Hematopoietic multipotent progenitor cell (in vitro differentiated cells): ENCODE measurements around the gene NUCB1. TPM values are rescaled to one million over a fixed set of nuclear protein-coding genes. Genes with fewer than 3 reads are reported as not detected.
"Not testable (repeated sequence)": the region's sequence is repeated elsewhere in the genome, so short reads cannot be mapped to it uniquely, and the experiment has no call there.

ENCODE experiments used
- DNase-seq, 3 donors: peaks; one replicate each; pipeline ENCODE4 v3.0.0-alpha.2; 2011 to 2015; ENCODE audit warnings: low read depth in 2 of 3, low spot score in 2 of 3
- total RNA-seq: library from RNA; depleted of rRNA; stranded (reverse); fragments of >200 nt; gene quantifications from one replicate; pipeline ENCODE4 v1.2.3, GENCODE V29; 2012

The NUCB1 gene
- total RNA-seq, 1 donor, result 235 TPM

DNA sequence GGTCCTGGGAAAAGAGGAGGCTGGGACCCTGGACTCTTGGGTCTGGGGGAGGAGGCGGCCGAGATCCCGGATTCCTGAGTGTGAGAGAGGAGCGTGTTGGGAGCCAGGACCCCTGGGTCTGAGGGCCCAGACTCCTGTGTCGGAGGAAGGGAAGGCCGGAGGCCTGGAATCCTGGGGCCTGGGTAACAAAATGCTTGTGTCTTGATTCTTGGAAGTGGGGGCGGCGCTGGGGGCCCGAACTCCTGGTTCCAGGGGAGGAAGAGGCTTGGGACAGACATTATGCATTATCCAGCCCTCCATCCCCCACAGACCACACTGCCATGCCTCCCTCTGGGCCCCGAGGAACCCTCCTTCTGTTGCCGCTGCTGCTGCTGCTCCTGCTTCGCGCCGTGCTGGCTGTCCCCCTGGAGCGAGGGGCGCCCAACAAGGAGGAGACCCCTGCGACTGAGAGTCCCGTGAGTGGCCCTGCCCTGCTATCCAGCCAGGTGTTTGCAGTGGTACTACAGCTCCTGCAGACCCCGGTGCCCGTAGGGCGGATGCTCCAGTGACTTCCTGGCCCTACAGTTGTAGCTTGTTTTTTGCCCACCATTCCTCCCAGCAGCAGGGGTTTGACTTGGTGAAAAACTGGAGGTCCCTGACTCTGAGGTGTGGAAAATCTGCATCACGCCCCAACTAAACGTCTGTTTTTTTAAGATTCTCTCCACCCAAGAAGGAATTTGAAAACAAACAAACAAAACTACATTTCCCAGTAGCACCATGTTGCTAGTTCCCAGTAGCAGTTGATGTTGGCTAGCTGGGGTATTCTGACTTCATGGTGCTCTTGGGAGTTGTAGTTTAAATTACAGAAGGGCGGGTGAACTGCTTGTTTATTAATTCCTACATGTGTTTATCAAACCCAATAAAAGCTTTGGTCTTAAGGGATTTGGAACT is 630 bp downstream of the NUCB1 start:
- DNase-seq, result peak in 1 of 3 donors; percentile 48

- DNase-seq, result not testable (repeated sequence)
These were observed 2.2 kb downstream of the NUCB1 start for GRCh38 chr19:48902291-48902690.

DNA sequence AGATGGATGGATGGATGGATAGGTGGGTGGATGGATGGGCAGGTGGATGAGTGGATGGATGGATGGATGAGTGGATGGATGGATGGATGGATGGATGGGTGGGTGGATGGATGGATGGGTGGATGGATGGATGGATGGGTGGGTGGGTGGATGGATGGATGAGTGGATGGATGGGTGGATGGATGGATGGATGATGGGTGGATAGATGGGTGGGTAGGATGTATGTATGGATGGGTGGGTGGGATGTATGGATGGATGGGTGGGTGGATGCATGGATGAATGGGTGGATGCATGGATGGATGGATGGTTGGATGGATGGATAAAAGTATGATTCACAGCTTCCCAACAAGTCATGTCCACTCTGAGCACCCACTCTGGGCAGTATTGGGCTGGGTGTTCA is 3.7 kb downstream of the NUCB1 start:
- DNase-seq, result not testable (repeated sequence)

- DNase-seq, result no peak
These were observed 5.6 kb downstream of the NUCB1 start for GRCh38 chr19:48905664-48906063.

DNA sequence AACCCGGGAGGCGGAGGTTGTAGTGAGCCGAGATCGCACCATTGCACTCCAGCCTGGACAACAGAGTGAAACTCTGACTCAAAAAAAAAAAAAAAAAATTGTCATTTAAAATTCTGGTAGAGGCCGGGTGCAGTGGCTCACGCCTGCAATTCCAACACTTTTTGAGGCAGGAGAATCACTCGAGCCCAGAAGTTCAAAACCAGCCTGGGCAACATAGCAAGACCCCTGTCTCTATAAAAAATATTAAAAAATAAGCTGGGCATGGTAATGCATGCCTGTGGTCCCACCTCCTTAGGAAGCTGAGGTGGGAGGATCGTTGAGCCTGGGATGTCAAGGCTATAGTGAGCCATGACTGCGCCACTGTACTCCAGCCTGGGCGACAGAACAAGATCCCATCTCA is 6.2 kb downstream of the NUCB1 start:
- no peak for DNase-seq

- no peak for DNase-seq
These were observed 7.6 kb downstream of the NUCB1 start for GRCh38 chr19:48907671-48908070.

DNA sequence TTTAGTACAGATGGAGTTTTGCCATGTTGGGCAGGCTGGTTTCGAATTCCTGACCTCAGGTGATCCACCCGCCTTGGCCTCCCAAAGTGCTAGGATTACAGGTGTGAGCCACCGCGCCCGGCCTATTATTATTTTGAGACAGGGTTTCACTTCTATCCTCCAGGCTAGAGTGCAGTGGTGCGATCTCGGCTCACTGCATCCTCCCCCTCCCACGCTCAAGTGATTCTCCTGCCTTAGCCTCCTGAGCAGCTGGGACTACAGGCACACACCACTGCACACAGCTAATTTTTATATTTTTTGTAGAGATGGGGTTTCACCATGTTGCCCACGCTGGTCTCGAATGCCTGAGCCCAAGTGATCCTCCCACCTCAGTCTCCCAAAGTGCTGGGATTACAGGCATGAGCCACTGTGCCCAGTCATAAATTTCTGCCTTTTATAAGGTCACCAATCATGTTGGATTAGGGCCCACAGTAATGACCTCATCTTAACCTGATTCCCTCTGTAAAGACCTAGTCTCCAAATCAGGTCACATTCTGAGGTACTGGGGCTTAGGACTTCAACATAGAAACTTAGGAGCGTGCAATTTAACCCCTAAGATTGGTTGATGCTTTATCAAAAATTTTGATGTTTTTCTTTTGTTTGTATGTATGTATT is 9.4 kb downstream of the NUCB1 start:
- not testable (repeated sequence) for DNase-seq

DNA sequence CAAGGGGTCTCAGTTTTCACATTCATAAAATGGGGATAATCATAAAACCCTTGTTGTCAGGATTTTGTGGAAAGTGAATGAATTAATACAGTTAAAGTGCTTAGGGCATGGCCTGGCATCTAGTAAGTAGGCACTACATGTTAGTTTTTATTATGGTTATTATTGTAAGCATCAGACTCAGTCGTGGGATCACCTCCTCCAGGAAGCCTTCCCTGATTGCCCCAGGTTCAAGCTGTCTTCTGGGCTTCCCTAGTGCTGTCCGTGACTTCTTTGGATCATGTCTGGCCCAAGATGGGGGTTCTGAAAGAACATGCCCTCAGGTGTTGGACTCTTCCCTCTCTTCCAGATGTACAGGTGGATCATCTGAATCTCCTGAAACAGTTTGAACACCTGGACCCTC is 10.7 kb downstream of the NUCB1 start:
- no peak for DNase-seq

- DNase-seq, result peak in 2 of 3 donors; percentile 9 to 48
These were observed 13.2 kb downstream of the NUCB1 start for GRCh38 chr19:48913114-48913889.

GRCh38 chr19:48914181-48914580 is 14.1 kb downstream of the NUCB1 start:
- DNase-seq, result no peak

GRCh38 chr19:48915757-48916156 is 15.6 kb downstream of the NUCB1 start:
- no peak for DNase-seq

DNA sequence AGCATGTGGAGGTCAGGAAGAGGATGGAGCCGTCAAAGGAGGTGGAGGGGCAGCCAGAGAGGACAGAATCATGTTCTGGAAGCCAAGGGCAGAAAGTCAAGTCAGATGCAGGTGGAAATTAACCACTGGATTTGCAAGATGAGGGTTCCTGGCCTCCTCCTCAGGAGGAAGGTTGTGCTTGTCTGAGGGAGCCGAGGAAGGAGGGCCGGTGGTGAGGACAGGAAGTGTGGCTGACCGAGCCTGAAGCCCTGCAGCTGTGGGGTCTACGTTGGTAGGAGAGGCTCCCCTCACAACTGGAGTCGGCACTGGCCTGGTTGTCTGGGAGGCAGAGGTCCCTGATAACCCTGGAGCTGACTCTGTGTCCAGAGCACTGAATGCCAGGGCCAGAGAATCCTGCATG is 18.0 kb downstream of the NUCB1 start:
- no peak for DNase-seq

- peak in 2 of 3 donors; percentile 22 to 33 for DNase-seq
These were observed 18.7 kb downstream of the NUCB1 start for GRCh38 chr19:48918801-48919247.

DNA sequence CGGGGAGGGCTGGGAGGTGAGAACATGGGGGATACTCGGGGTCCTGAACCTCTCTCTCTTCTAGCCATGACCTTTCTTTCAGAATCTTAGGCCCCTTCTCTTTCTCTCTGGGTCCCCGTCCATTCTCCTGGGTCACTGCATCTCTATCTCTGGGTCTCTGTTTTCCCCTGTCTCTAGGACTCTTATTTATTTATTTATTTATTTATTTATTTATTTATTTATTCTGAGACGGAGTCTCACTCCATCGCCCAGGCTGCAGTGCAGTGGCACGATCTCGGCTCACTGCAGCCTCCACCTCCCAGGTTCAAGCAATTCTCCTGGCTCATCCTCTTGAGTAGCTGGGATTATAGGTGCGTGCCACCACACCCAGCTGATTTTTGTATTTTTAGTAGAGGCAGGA is 19.2 kb downstream of the NUCB1 start:
- not testable (repeated sequence) for DNase-seq

DNA sequence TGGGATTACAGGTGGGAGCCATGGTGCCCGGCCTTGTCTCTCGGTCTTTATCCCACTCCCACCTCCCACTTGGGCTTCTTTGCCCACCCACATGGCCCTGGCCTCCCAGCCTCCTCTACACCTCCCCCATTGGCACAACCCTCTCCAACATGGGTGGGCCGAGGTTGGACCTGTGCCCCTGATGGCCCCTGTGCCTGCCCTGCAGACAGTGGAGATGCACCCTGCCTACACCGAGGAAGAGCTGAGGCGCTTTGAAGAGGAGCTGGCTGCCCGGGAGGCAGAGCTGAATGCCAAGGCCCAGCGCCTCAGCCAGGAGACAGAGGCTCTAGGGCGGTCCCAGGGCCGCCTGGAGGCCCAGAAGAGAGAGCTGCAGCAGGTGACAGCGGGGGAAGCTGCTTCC is 20.8 kb downstream of the NUCB1 start:
- DNase-seq, result no peak

DNA sequence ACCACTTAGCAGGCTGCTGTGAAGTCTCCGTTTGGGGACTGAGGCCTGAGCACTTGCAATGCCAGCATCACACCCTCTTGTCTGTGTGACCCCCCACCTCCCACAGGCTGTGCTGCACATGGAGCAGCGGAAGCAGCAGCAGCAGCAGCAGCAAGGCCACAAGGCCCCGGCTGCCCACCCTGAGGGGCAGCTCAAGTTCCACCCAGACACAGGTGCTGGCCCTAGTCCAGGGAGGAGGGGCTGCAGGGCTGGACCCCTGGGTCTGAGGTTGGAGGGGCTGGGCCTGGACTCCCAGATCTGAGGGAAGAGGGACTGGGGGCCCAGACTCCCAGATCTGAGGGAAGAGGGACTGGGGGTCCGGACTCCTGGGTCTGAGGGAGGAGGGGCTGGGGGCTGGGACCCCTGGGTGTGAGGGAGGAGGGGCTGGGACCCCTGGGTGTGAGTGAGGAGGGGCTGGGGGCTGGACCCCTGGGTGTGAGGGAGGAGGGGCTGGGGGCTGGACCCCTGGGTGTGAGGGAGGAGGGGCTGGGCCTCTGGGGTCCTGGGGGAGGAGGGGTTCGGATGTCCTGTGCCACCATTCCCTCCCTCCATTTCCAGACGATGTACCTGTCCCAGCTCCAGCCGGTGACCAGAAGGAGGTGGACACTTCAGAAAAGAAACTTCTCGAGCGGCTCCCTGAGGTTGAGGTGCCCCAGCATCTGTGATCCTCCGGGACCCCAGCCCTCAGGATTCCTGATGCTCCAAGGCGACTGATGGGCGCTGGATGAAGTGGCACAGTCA is 21.8 kb downstream of the NUCB1 start:
- no peak for DNase-seq

GRCh38 chr19:48922548-48923490 is 22.7 kb downstream of the NUCB1 start:
- no peak for DNase-seq

GRCh38 chr19:48925240-48925843 is 25.2 kb downstream of the NUCB1 start:
- DNase-seq, result no peak

DNA sequence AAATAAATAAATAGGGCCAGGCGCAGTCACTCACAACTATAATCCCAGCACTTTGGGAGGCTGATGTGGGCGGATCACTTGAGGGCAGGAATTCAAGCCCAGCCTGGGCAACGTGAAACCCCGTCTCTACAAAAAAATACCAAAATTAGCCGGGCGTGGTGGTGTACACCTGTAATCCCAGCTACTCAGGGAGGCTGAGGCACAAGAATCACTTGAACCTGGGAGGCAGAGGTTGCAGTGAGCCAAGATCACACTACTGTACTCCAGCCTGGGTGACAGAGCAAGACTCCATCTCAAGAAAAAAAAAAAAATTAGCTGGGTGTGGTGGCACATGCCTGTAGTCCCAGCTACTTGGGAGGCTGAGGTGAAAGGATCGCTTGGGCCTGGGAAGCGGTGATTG is 25.8 kb downstream of the NUCB1 start:
- not testable (repeated sequence) for DNase-seq
